DLD1 (cell line): Measurements from ENCODE around the gene COA7.

Source experiments
- in situ Hi-C: cut with HindIII; loops from 2 replicates; pipeline ENCODE4 v1.10.0; 2017; ENCODE audit warnings: low sequenced_read_pairs

Gene COA7

GRCh38 chr1:52641307-52641706, 56.8 kb downstream of the COA7 start:
- in situ Hi-C loops: no loop called here

GRCh38 chr1:52640697-52641096, 57.5 kb downstream of the COA7 start:
- in situ Hi-C loops: no loop called here

GRCh38 chr1:52637946-52638345, 60.2 kb downstream of the COA7 start:
- in situ Hi-C loops: no loop called here

GRCh38 chr1:52636721-52637695, 61.1 kb downstream of the COA7 start:
- in situ Hi-C loops: no loop called here

- in situ Hi-C loops: no loop called here
Observed at GRCh38 chr1:52635321-52636089, 62.6 kb downstream of the COA7 start.
